ENCODE measurements around the gene COPZ1.

DNA sequence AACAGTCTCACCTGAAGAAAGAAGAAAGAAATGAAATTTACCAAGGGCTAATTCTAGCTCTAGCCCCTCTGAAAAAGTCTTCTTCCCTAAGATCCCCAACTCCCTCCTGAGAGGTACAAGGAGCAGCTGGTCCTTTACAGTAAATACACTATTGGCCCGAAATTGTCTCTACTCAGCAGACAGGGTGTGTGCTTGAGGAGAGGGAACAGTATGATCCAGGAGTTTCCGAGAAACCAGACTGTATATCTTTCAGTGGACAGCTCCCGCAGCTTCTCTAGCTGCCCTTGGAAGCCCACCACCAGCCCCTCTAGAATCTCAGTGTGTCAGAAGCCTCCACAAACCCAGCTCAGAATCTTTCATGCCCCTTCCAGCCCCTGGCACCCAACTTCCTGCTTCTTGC, 31.3 kb downstream of the COPZ1 start:
- TF ChIP-seq BACH2 (CRISPR knock-in tag; IDR thresholded peaks at IDR 0.05; ENCODE audit: borderline replicate concordance) = no peak
- TF ChIP-seq, protein P1, sequence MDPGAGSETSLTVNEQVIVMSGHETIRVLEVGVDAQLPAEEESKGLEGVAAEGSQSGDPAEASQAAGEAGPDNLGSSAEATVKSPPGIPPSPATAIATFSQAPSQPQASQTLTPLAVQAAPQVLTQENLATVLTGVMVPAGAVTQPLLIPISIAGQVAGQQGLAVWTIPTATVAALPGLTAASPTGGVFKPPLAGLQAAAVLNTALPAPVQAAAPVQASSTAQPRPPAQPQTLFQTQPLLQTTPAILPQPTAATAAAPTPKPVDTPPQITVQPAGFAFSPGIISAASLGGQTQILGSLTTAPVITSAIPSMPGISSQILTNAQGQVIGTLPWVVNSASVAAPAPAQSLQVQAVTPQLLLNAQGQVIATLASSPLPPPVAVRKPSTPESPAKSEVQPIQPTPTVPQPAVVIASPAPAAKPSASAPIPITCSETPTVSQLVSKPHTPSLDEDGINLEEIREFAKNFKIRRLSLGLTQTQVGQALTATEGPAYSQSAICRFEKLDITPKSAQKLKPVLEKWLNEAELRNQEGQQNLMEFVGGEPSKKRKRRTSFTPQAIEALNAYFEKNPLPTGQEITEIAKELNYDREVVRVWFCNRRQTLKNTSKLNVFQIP (CRISPR knock-in tag; IDR thresholded peaks at IDR 0.05; ENCODE audit: borderline replicate concordance, low read depth) = no peak
- no peak for TF ChIP-seq ISL1 (CRISPR knock-in tag; IDR thresholded peaks at IDR 0.05)
- no peak for TF ChIP-seq GLIS3 (CRISPR knock-in tag; IDR thresholded peaks at IDR 0.05)
- TF ChIP-seq ARNTL (CRISPR knock-in tag; IDR thresholded peaks at IDR 0.05; ENCODE audit: borderline replicate concordance, low read depth) = no peak
- TF ChIP-seq ZNF8 (CRISPR knock-in tag; IDR thresholded peaks at IDR 0.05) = no peak
- TF ChIP-seq, protein P2, sequence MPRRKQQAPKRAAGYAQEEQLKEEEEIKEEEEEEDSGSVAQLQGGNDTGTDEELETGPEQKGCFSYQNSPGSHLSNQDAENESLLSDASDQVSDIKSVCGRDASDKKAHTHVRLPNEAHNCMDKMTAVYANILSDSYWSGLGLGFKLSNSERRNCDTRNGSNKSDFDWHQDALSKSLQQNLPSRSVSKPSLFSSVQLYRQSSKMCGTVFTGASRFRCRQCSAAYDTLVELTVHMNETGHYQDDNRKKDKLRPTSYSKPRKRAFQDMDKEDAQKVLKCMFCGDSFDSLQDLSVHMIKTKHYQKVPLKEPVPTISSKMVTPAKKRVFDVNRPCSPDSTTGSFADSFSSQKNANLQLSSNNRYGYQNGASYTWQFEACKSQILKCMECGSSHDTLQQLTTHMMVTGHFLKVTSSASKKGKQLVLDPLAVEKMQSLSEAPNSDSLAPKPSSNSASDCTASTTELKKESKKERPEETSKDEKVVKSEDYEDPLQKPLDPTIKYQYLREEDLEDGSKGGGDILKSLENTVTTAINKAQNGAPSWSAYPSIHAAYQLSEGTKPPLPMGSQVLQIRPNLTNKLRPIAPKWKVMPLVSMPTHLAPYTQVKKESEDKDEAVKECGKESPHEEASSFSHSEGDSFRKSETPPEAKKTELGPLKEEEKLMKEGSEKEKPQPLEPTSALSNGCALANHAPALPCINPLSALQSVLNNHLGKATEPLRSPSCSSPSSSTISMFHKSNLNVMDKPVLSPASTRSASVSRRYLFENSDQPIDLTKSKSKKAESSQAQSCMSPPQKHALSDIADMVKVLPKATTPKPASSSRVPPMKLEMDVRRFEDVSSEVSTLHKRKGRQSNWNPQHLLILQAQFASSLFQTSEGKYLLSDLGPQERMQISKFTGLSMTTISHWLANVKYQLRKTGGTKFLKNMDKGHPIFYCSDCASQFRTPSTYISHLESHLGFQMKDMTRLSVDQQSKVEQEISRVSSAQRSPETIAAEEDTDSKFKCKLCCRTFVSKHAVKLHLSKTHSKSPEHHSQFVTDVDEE (CRISPR knock-in tag; IDR thresholded peaks at IDR 0.05) = no peak

Measured in SK-N-SH treated with all-trans-retinoic acid at 6 μM for 48 hours (cell line).